HPDE6-E6E7 (cell line): ENCODE results near the gene OXSR1.
"Not testable (repeated sequence)": the region's sequence is repeated elsewhere in the genome, so short reads cannot be mapped to it uniquely, and the experiment has no call there.

Experiments
- DNase-seq: peaks from one replicate; pipeline ENCODE4 v3.0.0; 2011; ENCODE audit warnings: missing footprints; ENCODE audit errors: extremely low spot score

OXSR1 gene

DNA sequence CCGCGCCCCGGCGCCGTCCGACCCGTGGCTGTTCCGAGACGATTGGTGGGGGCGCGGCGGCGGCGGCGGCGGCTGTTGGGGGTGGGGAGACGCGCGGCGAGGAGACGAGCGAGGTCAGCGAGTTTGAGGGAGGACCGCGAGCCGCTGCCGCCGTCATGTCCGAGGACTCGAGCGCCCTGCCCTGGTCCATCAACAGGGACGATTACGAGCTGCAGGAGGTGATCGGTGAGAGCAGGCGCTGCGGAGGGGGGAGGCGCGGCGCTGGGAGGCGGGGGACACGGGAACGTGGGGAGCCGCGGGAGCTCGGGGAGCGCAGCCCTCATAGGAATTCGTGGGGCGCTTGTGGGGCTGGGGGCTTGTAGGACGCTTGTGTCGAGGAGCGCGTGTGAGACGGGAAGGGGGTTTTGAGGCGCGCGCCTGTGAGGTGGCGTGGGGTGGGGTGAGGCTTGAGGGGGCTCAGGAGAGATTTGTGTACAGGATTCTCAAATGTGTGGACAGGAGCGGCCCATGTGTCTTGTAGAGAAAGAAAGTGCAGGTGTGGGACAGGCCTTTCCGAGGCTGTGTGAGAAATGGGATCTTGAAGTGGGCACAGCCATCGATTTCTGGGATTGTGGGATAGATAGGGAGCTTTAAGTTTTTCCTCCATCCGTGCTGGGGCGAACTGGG, 518 bp downstream of the OXSR1 start:
- DNase-seq = no peak

GRCh38 chr3:38167591-38167990, 2.3 kb downstream of the OXSR1 start:
- no peak for DNase-seq

GRCh38 chr3:38168151-38169026, 3.1 kb downstream of the OXSR1 start:
- no peak for DNase-seq

DNA sequence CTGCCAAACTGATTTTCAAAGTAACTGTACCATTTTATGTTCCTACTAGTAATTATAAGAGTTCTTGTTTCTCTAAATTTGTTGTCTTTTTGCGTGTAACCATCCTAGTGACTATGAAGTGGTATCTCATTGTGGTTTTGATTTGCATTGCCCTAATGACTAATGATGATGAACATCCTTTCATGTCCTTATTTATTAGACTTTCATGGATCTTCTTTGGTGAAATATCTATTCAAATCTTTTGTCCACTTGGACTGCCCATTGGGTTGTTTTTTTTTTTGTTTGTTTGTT, 3.6 kb downstream of the OXSR1 start:
- no peak for DNase-seq

DNA sequence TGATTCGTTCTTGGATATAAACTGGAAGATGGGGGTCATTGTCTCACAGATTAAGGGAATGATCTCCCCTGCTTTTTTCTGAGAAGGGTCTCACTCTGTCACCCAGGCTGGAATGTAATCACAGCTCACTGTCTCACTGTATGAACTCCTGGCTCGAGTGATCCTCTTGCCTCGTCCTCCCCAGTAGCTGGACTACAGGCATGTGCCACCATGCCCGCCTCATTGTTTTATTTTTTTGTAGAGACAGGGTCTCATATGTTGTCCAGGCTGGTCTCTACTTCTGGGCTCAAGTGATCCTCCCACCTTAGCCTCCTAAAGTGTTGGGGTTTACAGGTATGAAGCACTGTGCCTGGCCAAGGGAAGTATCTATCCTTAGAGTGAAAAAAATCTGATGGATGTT, 5.4 kb downstream of the OXSR1 start:
- DNase-seq = no peak

GRCh38 chr3:38171622-38172021, 6.3 kb downstream of the OXSR1 start:
- DNase-seq = no peak

DNA sequence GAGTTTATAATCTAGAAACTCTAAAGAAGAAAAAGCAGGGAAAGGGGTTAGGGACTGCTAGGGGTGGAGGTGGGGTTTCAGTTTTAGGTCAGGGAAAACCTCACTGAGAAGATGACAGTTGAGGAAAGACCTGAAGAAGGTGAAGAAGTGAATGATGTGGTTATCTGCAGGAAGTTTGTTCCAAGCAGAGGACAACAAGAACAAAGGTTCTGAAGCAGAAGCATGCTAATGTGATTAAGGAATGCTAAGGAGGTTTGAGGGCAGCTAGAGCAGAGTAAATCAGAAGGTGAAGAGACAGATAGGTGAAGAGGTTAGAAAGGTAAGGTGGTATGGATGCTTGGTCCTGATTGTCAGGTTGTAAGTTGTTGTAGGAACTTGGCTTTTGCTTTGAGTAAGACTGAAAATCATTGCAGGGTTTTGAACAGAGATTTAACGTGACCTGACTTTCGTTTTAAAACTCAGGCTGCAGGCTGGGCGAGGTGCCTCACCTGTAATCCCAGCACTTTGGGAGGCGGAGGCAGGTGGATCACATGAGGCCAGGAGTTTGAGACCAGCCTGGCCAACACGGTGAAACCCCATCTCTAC, 8.6 kb downstream of the OXSR1 start:
- no peak for DNase-seq

- DNase-seq = no peak
Measured at GRCh38 chr3:38177181-38177580, 11.8 kb downstream of the OXSR1 start.

- no peak for DNase-seq
Measured at GRCh38 chr3:38186781-38187180, 21.4 kb downstream of the OXSR1 start.

DNA sequence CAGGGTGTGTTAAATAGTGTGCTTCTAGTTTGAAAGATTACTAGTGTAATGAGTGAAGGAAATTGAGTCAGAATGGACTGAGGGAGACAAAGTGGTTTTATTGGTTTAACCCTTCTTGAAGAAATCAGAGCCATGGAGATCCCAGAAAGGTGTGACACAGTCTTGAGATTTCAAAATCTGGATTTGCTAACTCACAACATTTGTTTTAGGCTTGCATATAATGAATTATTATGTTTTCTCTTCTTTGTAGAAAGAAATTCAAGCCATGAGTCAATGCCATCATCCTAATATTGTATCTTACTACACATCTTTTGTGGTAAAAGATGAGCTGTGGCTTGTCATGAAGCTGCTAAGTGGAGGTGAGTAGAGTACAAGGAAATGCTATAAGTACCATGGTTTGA, 25.1 kb downstream of the OXSR1 start:
- DNase-seq = no peak

DNA sequence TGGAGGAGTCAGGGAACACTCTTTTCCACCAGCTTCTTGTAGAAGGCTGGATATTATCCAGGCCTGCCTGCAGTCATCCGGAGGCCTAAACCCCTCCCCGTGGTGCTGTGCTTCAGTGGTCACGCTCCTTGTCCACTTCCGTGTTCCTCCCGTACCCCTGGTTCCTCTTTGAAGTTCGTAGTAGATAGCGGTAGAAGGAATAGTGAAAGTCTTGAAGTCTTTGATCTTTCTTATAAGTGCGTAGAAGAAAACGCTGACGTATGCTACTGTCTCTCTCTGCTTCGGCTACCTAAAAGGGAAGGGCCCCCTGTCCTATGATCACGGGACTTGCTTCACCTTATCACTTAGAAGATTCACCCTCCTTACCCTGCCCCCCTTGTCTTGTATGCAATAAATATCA, 37.6 kb downstream of the OXSR1 start:
- not testable (repeated sequence) for DNase-seq

DNA sequence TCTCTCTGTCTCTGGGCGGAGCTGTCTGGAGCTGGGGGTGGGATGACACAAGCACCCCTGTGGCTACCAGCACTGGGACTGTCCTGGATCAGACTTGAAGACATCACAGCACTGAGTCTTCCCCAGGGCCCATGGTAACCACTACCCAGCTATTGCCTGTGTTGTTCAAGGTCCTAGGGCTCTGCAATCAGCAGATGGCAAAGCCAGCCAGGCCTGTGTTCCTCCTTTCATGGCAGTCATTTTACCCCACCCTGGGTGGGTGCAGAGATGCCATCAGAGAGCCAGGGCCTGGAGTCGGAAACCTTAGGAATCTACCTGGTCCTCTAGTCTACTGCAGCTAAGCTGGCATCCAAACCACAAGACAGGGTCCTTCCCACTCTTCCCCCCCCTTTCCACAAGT, 38.4 kb downstream of the OXSR1 start:
- no peak for DNase-seq

DNA sequence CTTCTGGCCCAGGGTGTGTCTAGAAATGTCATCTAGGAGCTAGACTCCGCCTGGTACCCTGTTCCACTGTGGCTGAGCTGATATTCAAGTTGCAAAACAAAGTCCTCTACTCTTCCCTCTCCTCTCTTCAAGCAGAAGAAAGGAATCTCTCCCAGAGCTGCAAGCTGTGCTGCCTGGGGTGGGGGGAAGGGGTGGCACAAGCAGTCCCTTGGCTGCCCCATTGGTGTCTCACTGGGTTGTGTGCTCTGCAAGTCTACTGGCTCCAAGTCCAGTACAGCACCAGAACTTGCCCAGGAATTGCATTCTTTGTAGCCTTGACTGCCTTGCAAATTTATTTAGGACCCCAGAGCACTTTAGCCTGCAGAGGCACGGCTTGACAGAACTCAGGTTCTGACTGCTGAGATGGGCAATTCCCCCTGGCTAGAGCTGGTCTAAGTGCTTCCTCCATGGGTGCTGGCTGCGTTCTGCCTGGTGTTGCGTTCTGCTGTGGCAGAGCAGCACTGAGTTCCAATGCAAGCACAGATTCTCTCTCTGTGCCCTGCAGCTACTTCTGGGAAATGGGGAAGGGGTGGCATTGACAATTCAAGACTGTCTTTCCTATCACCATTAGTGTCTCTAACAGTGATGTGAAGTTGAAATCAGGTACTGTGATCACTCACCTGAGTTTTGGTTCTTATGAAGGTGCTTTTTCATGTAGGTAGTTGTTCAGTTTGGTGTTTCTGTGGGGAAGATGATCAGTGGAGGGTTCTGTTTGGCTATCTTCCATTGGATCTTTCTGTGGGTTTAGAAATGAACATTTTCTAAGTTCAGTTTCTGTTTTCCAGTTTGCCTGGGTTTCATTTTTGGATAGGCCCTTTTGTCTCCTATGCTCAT, 39.5 kb downstream of the OXSR1 start:
- DNase-seq = no peak

- no peak for DNase-seq
Measured at GRCh38 chr3:38205472-38205805, 40.1 kb downstream of the OXSR1 start.

GRCh38 chr3:38207254-38208003, 42.1 kb downstream of the OXSR1 start:
- no peak for DNase-seq

DNA sequence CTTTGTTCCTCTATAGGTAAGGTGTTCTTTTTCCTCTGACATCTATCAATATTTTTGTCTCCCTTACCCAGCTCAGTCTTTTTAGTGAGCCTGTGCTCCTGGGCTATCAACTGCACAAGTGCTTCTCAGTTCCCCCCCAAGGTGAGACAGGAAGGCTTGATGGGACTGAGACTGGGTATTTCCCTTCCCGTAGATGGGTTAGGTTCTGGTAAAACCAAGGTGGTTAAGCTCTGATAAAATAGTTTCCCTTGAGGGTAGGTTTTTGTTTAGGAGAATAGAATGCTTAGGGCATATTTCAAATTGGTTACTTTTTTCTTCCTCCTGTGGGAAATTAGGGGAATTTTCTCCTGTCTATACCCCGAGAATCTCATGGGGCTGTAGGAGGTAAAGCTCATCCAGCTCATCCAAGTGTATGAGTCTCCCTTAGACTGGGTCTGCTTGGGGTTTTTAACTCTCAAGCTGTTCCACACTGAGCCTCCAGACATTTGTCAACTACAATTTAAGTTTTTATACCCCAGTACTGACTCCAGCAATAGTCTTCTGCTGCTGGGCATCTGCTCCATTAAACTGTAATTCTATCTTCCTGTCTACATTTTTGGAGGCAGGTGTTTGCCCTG, 44.9 kb downstream of the OXSR1 start:
- no peak for DNase-seq

DNA sequence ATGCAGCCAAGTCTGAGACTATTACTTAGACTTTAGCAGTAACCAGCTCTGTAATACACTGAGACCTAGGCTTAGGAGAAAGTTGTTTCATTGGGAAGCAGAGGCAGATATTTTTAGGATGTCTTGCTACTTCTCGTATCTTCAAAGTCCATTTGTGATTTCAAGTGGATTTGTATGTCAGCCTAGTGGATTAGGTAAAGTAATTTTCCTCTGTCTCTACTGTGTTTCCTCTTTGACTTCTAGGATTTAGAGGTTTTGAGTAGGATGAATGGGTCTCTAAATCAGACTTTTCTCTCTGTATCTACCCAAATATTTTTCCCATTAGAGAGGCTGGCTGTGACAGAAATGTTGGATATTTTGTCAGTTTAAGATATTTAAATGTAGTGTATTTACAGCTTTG, 46.8 kb downstream of the OXSR1 start:
- DNase-seq = no peak

GRCh38 chr3:38214560-38214959, 49.2 kb downstream of the OXSR1 start:
- DNase-seq = no peak

DNA sequence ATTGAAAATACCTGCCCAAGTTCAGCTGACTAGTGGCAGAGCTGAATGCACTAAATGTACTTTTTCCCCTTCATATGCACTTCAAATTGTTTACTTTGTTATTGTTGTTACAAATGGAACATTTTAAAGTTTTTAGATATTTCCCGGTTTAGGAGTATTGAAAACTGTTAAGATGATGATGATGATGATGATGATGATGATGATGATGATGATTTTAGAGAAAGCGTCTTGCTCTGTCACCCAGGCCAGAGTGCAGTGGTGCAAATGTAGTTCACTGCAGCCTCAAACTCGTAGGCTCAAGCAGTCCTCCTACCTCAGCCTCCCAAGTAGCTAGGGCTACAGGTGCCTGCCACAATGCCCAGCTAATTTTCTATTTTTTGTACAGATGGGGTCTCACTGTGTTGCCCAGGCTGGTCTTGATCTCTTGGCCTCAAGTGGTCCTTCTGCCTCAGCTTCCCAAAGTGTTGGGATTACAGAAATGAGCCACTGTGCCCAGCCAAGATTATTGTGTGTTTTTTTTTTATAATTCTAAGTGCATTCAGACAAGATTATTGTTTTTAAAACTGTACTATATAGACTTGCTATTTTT, 54.4 kb downstream of the OXSR1 start:
- no peak for DNase-seq

DNA sequence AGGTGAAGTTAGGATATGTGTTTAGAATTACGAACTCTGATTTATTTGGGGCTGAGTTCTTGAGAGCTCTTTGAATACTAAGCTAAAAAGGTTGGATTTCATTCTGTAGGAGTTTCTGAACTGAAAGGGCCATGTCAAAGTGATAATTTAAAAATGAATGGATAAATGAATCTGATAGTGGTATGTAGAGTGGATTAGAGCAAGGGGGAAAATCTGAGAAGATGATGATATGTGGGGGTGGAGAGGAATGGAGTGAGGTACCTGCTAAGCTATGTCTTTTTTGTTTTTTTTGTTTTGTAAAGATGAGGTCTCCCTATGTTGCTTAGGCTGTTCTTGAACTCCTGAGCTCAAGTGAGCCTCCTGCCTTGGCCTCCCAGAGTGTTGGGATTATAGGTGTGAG, 55.7 kb downstream of the OXSR1 start:
- DNase-seq = no peak
